GM12873 (cell line): ENCODE data around the gene DRC7.

ENCODE experiments used
- TF ChIP-seq, protein P1 (sequence below): IDR thresholded peaks from 2 replicates; pipeline ENCODE4 v1.5.1; 2012; ENCODE audit warnings: low read depth, mild to moderate bottlenecking, moderate library complexity, low read length, control low read depth; ENCODE audit not compliant: insufficient read depth; ENCODE audit errors: missing control alignments

DRC7 gene

DNA sequence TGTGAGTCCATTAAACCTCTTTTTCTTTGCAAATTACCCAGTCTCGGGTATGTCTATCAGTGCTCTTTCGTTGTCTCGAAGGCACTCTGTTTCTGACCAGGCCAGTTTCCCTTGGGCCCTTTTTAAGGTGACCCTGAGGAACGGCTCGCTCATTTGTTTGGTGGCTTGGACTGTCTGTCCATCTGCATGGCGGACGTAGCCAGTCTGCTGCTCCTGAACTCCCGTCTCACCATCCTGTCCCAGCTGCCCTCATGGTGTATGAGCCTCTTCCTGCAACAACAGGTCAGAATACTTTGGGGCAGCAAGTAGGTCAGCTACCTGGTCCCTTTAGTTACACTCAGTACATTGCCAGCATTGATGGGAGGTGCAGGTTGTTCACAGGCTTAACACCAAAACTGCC is 19.0 kb downstream of the DRC7 start:
- TF ChIP-seq, protein P1, sequence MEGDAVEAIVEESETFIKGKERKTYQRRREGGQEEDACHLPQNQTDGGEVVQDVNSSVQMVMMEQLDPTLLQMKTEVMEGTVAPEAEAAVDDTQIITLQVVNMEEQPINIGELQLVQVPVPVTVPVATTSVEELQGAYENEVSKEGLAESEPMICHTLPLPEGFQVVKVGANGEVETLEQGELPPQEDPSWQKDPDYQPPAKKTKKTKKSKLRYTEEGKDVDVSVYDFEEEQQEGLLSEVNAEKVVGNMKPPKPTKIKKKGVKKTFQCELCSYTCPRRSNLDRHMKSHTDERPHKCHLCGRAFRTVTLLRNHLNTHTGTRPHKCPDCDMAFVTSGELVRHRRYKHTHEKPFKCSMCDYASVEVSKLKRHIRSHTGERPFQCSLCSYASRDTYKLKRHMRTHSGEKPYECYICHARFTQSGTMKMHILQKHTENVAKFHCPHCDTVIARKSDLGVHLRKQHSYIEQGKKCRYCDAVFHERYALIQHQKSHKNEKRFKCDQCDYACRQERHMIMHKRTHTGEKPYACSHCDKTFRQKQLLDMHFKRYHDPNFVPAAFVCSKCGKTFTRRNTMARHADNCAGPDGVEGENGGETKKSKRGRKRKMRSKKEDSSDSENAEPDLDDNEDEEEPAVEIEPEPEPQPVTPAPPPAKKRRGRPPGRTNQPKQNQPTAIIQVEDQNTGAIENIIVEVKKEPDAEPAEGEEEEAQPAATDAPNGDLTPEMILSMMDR = no peak

DNA sequence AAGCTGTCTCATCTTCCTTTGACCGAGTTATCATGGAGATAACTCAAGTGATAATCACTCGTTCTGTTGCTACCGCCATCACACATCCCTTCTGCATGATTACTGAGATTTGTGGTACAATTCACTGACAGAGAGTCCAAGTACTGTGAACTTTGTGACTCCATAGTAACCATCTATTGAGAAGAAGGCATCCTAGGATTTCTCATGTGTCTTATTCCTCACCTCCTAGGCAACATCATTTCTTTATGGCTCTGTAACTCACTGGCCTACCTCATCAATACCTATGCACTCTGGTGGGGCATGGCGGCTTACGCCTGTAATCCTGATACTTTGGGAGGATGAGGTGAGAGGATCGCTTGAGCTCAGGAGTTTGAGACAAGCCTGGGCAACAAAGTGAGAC is 19.4 kb downstream of the DRC7 start:
- TF ChIP-seq, protein P1 = no peak

DNA sequence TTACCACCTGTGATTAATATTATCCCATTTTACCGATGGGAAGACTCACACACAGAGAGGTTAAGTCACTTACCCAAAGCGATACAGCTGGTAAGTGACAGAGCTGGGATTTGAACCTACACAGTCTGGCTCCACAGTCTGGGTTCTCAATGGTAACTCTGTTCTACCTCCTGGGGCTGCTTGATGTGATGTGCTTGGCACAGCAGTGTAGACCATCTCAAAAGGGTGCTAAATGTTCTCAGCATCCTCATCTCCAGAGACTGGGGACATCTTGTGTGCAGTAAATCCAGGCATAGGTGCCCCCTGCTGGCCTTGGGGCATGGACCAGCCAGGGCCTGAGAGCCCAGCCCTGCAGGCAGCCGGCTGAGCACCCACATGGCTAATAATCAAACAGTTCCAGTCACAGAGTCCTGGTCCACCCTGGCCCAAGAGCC is 25.6 kb downstream of the DRC7 start:
- TF ChIP-seq, protein P1 = peak; percentile 60

DNA sequence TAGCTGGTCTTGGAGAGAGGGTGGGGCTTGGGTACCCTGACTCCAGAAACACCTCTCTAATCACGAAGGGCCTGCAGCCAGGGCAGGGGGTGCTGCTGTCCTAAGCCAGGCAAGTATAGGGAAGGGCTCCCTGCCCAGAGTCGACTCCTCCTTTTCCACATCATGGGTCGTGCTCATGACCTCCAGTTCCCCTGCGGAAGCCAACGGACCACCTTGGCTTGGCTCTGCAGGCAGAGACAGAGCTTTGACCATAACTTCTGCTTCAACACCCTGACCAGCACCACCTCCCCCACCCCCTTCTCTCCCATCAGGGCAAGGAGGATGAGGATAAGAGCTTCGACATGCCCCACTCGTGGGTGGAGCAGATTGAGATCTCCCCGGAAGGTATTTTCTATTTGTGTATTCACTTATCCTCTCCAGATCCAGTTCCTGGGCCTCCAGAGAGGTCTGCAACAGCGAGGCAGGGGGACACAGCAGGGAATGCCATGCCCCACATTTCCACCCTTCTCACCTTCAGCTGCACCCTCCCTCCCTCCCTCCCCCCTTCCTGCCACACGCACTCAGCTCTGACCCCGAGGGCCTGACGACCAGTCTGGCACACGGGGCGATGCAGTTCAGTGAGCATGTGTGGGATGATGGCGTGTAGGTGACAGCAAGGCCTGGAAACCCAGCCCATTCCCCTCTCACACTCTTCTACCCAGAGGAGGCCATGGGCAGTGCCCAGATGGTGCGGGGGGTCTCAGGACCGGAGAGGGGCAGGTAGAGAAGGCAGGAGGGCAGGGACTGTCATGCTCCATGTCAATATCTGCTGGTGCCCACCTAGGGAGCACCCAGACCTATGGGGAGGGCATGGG is 27.0 kb downstream of the DRC7 start:
- TF ChIP-seq, protein P1 = no peak

DNA sequence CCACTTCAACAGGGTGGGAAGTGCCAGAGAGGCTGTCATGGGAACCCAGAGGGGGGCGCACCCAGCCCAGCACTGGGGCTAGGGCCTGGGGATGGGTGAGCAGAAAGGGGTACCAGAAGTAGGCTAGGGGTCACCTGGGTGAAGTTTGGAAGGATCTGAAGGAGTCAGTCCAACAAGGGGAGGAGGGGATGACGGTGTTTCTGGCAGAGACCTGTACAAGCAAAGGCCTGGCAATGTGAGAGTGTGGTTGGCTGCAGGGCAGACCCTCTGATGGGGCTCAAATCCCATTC is 27.5 kb downstream of the DRC7 start:
- TF ChIP-seq, protein P1 = no peak

DNA sequence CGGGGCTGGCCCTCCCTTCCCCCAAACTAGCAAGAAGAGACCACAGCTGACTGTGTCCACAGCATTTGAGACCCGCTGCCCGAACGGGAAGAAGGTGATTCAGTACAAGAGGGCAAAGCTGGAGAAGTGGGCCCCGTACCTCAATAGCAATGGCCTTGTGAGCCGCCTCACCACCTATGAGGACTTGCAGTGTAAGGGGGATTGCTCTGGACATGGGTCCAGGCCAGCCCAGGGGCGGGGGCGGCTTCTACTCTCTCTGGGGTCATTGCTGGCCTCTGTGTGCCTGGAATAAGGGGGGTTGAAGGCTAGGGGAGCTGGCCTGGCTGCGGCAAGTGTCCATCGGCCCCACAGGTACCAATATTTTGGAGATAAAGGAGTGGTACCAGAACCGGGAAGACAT is 28.0 kb downstream of the DRC7 start:
- TF ChIP-seq, protein P1 = no peak

DNA sequence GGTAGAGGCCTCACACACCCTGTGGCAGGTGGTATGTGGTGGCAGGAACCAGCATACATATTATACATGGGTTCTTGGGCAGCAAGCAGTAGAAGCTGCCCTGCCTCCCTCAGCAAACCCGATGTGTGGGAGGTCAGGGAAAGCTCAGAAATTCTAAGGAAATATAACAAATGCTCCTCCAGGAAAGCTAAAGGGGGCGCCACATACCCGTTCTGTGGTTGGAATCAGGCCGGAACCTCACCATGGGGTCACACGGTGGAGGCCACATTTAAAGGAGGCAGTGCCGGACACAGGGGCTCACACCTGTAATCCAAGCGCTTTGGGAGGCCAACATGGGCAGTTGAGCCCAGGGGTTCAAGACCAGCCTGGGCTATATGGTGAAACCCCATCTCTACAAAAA is 28.6 kb downstream of the DRC7 start:
- TF ChIP-seq, protein P1 = no peak

DNA sequence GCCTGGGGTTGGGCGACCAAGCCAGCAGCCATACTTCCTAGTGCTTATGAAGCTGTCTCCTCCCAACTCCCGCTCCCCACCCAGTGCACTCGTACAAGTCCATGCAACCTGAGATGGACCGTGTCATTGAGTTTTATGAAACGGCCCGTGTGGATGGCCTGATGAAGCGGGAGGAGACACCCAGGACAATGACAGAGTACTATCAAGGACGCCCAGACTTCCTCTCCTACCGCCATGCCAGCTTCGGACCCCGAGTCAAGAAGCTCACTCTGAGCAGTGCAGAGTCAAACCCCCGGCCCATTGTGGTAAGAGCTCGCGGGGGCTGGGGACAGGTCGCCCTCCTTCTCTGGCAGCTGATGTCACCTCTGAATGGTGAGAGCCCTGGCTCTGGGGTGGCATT is 29.9 kb downstream of the DRC7 start:
- TF ChIP-seq, protein P1 = no peak
